B cell (primary cell): Measurements from ENCODE around the gene CHN1. TPM values are rescaled to one million over a fixed set of nuclear protein-coding genes. Genes with fewer than 3 reads are reported as not detected.

Source experiments
- ATAC-seq: fragments of 200-7000 bp; cut with Tn5 transposase; one replicate; pipeline ENCODE4 v1.10.0; 2021; ENCODE audit warnings: low read depth, mild to moderate bottlenecking, moderate number of reproducible peaks, moderate library complexity
- CTCF ChIA-PET: fragments of 350-600 bp; sonication (Branson Sonifier 250); formaldehyde crosslinking; loops from one replicate; lab custom pipeline; 2021; ENCODE audit warnings: antibody characterized with exemption, inconsistent platforms; lab: Charles Lee
- POLR2A ChIA-PET: fragments of 350-600 bp; sonication (Branson Sonifier 250); formaldehyde crosslinking; loops from one replicate; lab custom pipeline; 2021; ENCODE audit warnings: antibody characterized with exemption; lab: Charles Lee
- DNase-seq: peaks from one replicate; pipeline ENCODE4 v3.0.0; 2013
- H2AFZ ChIP-seq: 2 replicates; pipeline ENCODE4 v1.6.1; 2012; ENCODE audit warnings: mild to moderate bottlenecking, low read depth, low read length; ENCODE audit not compliant: insufficient read depth, poor library complexity, severe bottlenecking
- H3K27ac ChIP-seq, 2 donors: 1 replicate in 1 of 2; 2 replicates in 1 of 2; pipeline ENCODE4 v1.5.1; 2012 to 2013; ENCODE audit warnings: low read length in 2 of 2, mild to moderate bottlenecking in 2 of 2, moderate library complexity in 1 of 2
- H3K27me3 ChIP-seq, 4 experiments: fragments of 200-600 bp in 1 of 4; sonication (generic) in 1 of 4; replicated peaks in 1 of 4; 1 replicate in 2 of 4; 2 replicates in 2 of 4; pipeline versions ENCODE4 v1.6.1 to v1.7.0; 2013 to 2016; ENCODE audit warnings: low read length in 3 of 4, mild to moderate bottlenecking in 2 of 4, mixed read lengths in 1 of 4, moderate library complexity in 1 of 4; ENCODE audit not compliant: insufficient read depth in 4 of 4, control insufficient read depth in 3 of 4; ENCODE audit errors: control extremely low read depth in 1 of 4
- H3K36me3 ChIP-seq, 2 experiments: replicated peaks in 1 of 2; 1 replicate in 1 of 2; 2 replicates in 1 of 2; pipeline versions ENCODE4 v1.6.1 to v1.7.1; 2013; ENCODE audit warnings: low read length in 1 of 2; ENCODE audit not compliant: insufficient read depth in 2 of 2, control insufficient read depth in 1 of 2; ENCODE audit errors: control extremely low read depth in 1 of 2, extremely low read depth in 1 of 2
- H3K4me1 ChIP-seq, 2 donors: fragments of 200-600 bp in 1 of 2; sonication (generic) in 1 of 2; 1 replicate in 1 of 2; 2 replicates in 1 of 2; pipeline versions ENCODE4 v1.5.1 to v1.6.1; 2013 to 2017; ENCODE audit warnings: low read length in 2 of 2; ENCODE audit not compliant: control insufficient read depth in 2 of 2, insufficient read depth in 2 of 2
- H3K4me2 ChIP-seq: replicated peaks from 2 replicates; pipeline ENCODE3; 2012; ENCODE audit warnings: mild to moderate bottlenecking, low read depth, low read length; ENCODE audit not compliant: poor library complexity, severe bottlenecking
- H3K4me3 ChIP-seq, 5 experiments: fragments of 200-600 bp in 1 of 5; sonication (generic) in 1 of 5; 1 replicate in 3 of 5; 2 replicates in 2 of 5; pipeline versions ENCODE4 v1.5.1 to v1.7.0; 2011 to 2016; ENCODE audit warnings: low read length in 4 of 5, mild to moderate bottlenecking in 4 of 5, low read depth in 2 of 5, control low read depth in 1 of 5, moderate library complexity in 1 of 5; ENCODE audit not compliant: insufficient read depth in 1 of 5; ENCODE audit errors: control extremely low read depth in 1 of 5, extremely low read depth in 1 of 5
- H3K79me2 ChIP-seq: fragments of 200-600 bp; sonication (generic); one replicate; pipeline ENCODE4 v1.6.0; 2016; ENCODE audit warnings: low read length; ENCODE audit not compliant: control insufficient read depth, insufficient read depth
- H3K9ac ChIP-seq: fragments of 200-600 bp; sonication (generic); 2 replicates; pipeline ENCODE4 v1.6.1; 2017; ENCODE audit warnings: mild to moderate bottlenecking, low read length, moderate library complexity
- H3K9me3 ChIP-seq, 3 donors: one replicate each; pipeline versions ENCODE4 v1.6.1 to v1.7.1; 2013; ENCODE audit warnings: low read length in 2 of 3; ENCODE audit not compliant: control insufficient read depth in 2 of 3, insufficient read depth in 1 of 3; ENCODE audit errors: control extremely low read depth in 1 of 3
- H4K20me1 ChIP-seq: 2 replicates; pipeline ENCODE4 v1.6.0; 2012; ENCODE audit warnings: mild to moderate bottlenecking, low read length; ENCODE audit not compliant: insufficient read depth, control insufficient read depth, poor library complexity, severe bottlenecking
- H3K27ac Mint-ChIP-seq: one replicate; pipeline ENCODE4 v1.8.0; 2021; ENCODE audit warnings: mixed read lengths
- H3K27me3 Mint-ChIP-seq: one replicate; pipeline ENCODE4 v1.8.0; 2021; ENCODE audit warnings: mixed read lengths
- H3K4me1 Mint-ChIP-seq: one replicate; pipeline ENCODE4 v1.8.0; 2021; ENCODE audit warnings: mixed read lengths
- H3K4me3 Mint-ChIP-seq: one replicate; pipeline ENCODE4 v1.8.0; 2021; ENCODE audit warnings: mixed read lengths
- H3K9me3 Mint-ChIP-seq: one replicate; pipeline ENCODE4 v1.8.0; 2022; ENCODE audit warnings: mixed read lengths; ENCODE audit not compliant: insufficient read depth
- EZH2 ChIP-seq: IDR thresholded peaks from 2 replicates; pipeline ENCODE4 v1.6.1; 2012; ENCODE audit warnings: borderline replicate concordance, low read depth, mild to moderate bottlenecking, moderate library complexity, low read length; ENCODE audit not compliant: insufficient read depth, poor library complexity, severe bottlenecking
- WGBS: methylation state at CpG from one replicate; pipeline ENCODE4 v1.1.5; 2013; ENCODE audit warnings: missing lambda C conversion rate; ENCODE audit not compliant: insufficient coverage; 5-methylcytosine and 5-hydroxymethylcytosine counted together
- intact Hi-C: fragments of 100-400 bp; cut with micrococcal nuclease; formaldehyde crosslinking; loops from one replicate; pipeline ENCODE4 v1.10.0; 2022
- polyA plus RNA-seq: library from polyadenylated mRNA; depleted of rRNA; stranded (reverse); fragments of >200 nt; gene quantifications from 2 replicates; pipeline ENCODE4 v1.2.3, GENCODE V29; 2012
- total RNA-seq, 2 donors: library from RNA; stranded (reverse); fragments of 120-200 nt in 1 of 2; gene quantifications; 1 replicate in 1 of 2; 2 replicates in 1 of 2; pipeline versions ENCODE4 v1.2.3 to v1.2.4, GENCODE V29; 2013 to 2022
- TF ChIP-seq, protein P1 (sequence below): fragments of 200-600 bp; IDR thresholded peaks from one replicate; pipeline ENCODE4 v1.8.0; 2022; ENCODE audit warnings: antibody characterized with exemption, mild to moderate bottlenecking

CHN1 gene
- total and polyA plus RNA-seq, 2 donors (not counting 1 experiment from before 2014, with no cell fraction given) = 0.79 to 1.4 TPM

DNA sequence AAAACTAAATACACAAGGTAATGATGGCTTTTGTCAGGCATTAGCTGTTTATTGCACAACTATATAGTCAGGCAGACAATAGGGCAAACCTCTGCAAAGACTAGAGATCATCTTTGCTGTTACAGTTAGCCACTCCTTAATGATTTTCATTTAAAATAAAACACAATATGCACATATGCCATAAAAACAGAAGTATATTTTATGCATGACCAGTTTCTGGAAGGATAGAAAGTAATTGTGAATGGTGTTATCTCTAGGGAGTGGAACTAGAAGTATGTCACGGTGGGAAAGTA, 102.0 kb downstream of the CHN1 start:
- Histone ChIP-seq H2AFZ (no peak overlapping the region), H3K36me3 (no peaks in the 10 kb centered on the region), H3K9ac (no peak overlapping the region), H3K4me3 (no peak overlapping the region), H4K20me1 (no peaks in the 10 kb centered on the region), H3K9me3 (no peaks in the 10 kb centered on the region), H3K27me3 (no peaks in the 10 kb centered on the region), H3K27ac (no peak overlapping the region), H3K4me2 (no peak overlapping the region), H3K4me1 (no peaks in the 10 kb centered on the region), H3K79me2 (no peaks in the 10 kb centered on the region)
- Mint-ChIP-seq H3K9me3 (no peaks in the 10 kb centered on the region), H3K4me3 (no peak overlapping the region), H3K27me3 (peaks cover 2% of the 10 kb centered on the region), H3K27ac (no peak overlapping the region), H3K4me1 (no peaks in the 10 kb centered on the region)
- intact Hi-C loops = no loop called here
- ChIA-PET POLR2A (no interaction called here), CTCF (no interaction called here)
- WGBS = no CpG with 5 or more reads among the region's 1 CpG
- no peak for DNase-seq
- TF ChIP-seq, protein P1, sequence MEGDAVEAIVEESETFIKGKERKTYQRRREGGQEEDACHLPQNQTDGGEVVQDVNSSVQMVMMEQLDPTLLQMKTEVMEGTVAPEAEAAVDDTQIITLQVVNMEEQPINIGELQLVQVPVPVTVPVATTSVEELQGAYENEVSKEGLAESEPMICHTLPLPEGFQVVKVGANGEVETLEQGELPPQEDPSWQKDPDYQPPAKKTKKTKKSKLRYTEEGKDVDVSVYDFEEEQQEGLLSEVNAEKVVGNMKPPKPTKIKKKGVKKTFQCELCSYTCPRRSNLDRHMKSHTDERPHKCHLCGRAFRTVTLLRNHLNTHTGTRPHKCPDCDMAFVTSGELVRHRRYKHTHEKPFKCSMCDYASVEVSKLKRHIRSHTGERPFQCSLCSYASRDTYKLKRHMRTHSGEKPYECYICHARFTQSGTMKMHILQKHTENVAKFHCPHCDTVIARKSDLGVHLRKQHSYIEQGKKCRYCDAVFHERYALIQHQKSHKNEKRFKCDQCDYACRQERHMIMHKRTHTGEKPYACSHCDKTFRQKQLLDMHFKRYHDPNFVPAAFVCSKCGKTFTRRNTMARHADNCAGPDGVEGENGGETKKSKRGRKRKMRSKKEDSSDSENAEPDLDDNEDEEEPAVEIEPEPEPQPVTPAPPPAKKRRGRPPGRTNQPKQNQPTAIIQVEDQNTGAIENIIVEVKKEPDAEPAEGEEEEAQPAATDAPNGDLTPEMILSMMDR = no peak
- TF ChIP-seq EZH2 = no peak
- no peak for ATAC-seq

DNA sequence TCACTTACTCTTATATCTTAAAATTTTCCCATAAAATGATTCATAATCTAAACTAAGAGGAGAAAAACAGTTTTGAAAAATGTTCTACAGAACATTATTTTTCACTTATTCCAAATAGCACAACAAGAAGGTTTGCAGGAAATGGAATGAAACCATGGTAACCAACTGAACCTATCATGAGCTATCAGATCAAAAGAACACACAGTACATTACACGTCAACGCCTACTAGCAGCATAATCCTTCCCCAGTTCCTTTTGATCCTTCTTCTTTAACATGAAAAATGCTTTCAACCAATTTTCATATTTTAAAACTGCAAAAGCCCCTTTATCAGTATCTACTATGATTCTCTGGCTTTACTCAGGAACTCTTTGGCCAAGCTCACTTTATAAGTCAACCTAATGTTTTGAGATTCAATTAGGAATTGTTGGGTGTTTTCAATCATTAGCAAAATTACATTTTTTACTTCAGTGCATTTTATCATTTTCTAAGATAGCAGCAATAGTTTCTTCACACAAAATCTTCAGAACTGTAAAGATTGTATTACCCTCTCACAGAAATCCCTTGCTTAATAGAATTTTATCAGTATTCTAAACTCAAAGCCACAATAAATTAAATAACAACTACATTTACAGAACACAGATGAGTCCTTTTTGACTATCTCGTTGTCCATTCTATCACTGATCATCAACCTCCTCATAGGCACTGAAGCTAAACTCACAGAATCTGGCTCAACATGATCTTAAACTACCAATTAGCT, 102.5 kb downstream of the CHN1 start:
- Mint-ChIP-seq H3K4me3 (no peak overlapping the region), H3K27ac (no peak overlapping the region), H3K27me3 (no peaks in the 10 kb centered on the region), H3K4me1 (no peaks in the 10 kb centered on the region), H3K9me3 (no peaks in the 10 kb centered on the region)
- H3K4me2 ChIP-seq = no peak overlapping the region
- H4K20me1 ChIP-seq = no peaks in the 10 kb centered on the region
- H3K4me1 ChIP-seq = no peaks in the 10 kb centered on the region
- no peak overlapping the region for H3K4me3 ChIP-seq
- no peaks in the 10 kb centered on the region for H3K36me3 ChIP-seq
- H2AFZ ChIP-seq = no peak overlapping the region
- DNase-seq = no peak
- intact Hi-C loops = no loop called here
- 49% methylated on average over 3 of the region's 3 CpGs for WGBS
- no peak overlapping the region for H3K27ac ChIP-seq
- no peak overlapping the region for H3K9ac ChIP-seq
- H3K79me2 ChIP-seq = no peaks in the 10 kb centered on the region
- ChIA-PET CTCF (no interaction called here), POLR2A (no interaction called here)
- no peak for TF ChIP-seq EZH2
- TF ChIP-seq, protein P1 = no peak
- no peaks in the 10 kb centered on the region for H3K9me3 ChIP-seq
- H3K27me3 ChIP-seq = no peaks in the 10 kb centered on the region
- no peak for ATAC-seq
